ENCODE data around the gene NID1. TPM values are rescaled to one million over a fixed set of nuclear protein-coding genes. Genes with fewer than 3 reads are reported as not detected.

Gene NID1
- total and polyA plus RNA-seq, 9 of the 15 experiments (the other 6 are each of a cell fraction or from before 2014, with no cell fraction given), result 0.22 TPM; not detected in 8

DNA sequence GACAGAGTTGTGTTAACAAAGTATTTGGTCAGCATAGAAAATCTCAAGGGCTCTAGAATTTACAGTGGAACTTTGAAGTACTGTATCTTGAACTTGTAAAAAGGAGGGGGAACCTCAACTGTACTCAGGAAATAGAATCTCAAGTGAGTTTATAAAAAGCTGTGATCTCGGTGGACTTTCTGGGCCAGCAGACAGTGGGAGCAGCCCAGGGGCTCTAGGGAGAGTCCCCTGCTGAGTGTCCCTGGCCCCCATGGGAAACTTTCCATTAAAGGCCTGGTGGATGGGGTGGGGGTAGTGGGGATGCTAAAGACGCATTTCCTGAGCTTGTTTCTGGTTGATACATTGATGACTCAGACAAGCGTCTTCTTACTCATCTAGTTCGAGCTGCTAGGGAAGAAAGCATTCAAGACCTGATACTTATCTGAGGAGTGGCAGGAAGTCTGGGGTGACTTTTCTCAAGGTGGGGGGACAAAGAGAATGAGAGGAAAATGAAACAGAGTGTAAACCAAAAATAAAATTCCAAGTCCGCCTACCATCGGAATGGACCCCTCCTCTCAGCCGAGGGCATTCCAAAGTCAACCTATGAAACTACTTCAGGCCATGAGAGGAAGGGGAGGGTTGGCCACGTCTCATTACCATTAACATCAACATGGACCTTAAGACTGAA, 65.5 kb downstream of the NID1 start (continued):
- no peak for TF ChIP-seq MLLT1 (IDR thresholded peaks at IDR 0.05)
- TF ChIP-seq YY1 (IDR thresholded peaks at IDR 0.05; ENCODE audit: borderline replicate concordance in 1 of 3, control insufficient read depth in 1 of 3, extremely low read depth in 1 of 3, insufficient read depth in 3 of 3, insufficient read length in 1 of 3, insufficient replicate concordance in 2 of 3, low read depth in 1 of 3, low read length in 2 of 3), result no peak
- no peak for TF ChIP-seq CREB3 (tag; conservative IDR thresholded peaks at IDR 0.05; ENCODE audit: low read depth)
- TF ChIP-seq BACH1 (tag; IDR thresholded peaks at IDR 0.05), result no peak
- TF ChIP-seq, protein P1, sequence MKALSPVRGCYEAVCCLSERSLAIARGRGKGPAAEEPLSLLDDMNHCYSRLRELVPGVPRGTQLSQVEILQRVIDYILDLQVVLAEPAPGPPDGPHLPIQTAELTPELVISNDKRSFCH (CRISPR knock-in tag; IDR thresholded peaks at IDR 0.05), result no peak
- TF ChIP-seq, protein P1 (tag; IDR thresholded peaks at IDR 0.05), result no peak
- no peak for TF ChIP-seq USF2 (CRISPR knock-in tag; IDR thresholded peaks at IDR 0.05)
- TF ChIP-seq, protein P2, sequence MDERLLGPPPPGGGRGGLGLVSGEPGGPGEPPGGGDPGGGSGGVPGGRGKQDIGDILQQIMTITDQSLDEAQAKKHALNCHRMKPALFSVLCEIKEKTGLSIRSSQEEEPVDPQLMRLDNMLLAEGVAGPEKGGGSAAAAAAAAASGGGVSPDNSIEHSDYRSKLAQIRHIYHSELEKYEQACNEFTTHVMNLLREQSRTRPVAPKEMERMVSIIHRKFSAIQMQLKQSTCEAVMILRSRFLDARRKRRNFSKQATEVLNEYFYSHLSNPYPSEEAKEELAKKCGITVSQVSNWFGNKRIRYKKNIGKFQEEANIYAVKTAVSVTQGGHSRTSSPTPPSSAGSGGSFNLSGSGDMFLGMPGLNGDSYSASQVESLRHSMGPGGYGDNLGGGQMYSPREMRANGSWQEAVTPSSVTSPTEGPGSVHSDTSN (CRISPR knock-in tag; IDR thresholded peaks at IDR 0.05; ENCODE audit: low read depth), result no peak
- TF ChIP-seq, protein P2 (tag; conservative IDR thresholded peaks at IDR 0.05; ENCODE audit: low read depth), result no peak
- TF ChIP-seq ATF3 (IDR thresholded peaks at IDR 0.05), result peak; percentile 92
- TF ChIP-seq ATF3 (CRISPR knock-in tag; conservative IDR thresholded peaks at IDR 0.05), result no peak
- no peak for TF ChIP-seq ZNF76 (CRISPR knock-in tag; IDR thresholded peaks at IDR 0.05; ENCODE audit: borderline replicate concordance)
- no peak for TF ChIP-seq STAT5A (IDR thresholded peaks at IDR 0.05; ENCODE audit: borderline replicate concordance, low read length)
- TF ChIP-seq BRD9 (IDR thresholded peaks at IDR 0.05; ENCODE audit: low read depth, partially characterized antibody), result no peak
- TF ChIP-seq FOS (IDR thresholded peaks at IDR 0.05; ENCODE audit: extremely low read depth, insufficient read length), result peak; percentile 44
- no peak for TF ChIP-seq ZNF253 (CRISPR knock-in tag; conservative IDR thresholded peaks at IDR 0.05)
- no peak for TF ChIP-seq PTBP1 (IDR thresholded peaks at IDR 0.05; ENCODE audit: low read depth, low read length)
- no peak for TF ChIP-seq CHD4 (IDR thresholded peaks at IDR 0.05; ENCODE audit: insufficient read depth, insufficient replicate concordance, low read depth, low read length, poor library complexity, severe bottlenecking)

Measured in K562 (cell line).